CD14-positive monocyte (primary cell): ENCODE measurements around the gene HCST. TPM values are rescaled to one million over a fixed set of nuclear protein-coding genes. Genes with fewer than 3 reads are reported as not detected.

Experiments
- DNase-seq, 3 donors: peaks; one replicate each; pipeline ENCODE4 v3.0.0-alpha.2; 2011 to 2022
- H2AFZ ChIP-seq: 2 replicates; pipeline ENCODE4 v1.6.0; 2012; ENCODE audit warnings: mild to moderate bottlenecking, low read depth, low read length, inconsistent platforms; ENCODE audit not compliant: insufficient read depth, poor library complexity, severe bottlenecking
- H3K27ac ChIP-seq, 2 donors: 1 replicate in 1 of 2; 2 replicates in 1 of 2; pipeline ENCODE4 v1.5.1; 2012 to 2013; ENCODE audit warnings: low read length in 2 of 2, control low read depth in 1 of 2, inconsistent platforms in 1 of 2, low read depth in 1 of 2, mild to moderate bottlenecking in 1 of 2
- H3K27me3 ChIP-seq, 2 donors: one replicate each; pipeline versions ENCODE4 v1.6.0 to v1.6.1; 2011 to 2013; ENCODE audit warnings: low read length in 2 of 2; ENCODE audit not compliant: control insufficient read depth in 2 of 2, insufficient read depth in 2 of 2
- H3K36me3 ChIP-seq, 2 donors: replicated peaks in 1 of 2; 1 replicate in 1 of 2; 2 replicates in 1 of 2; pipeline versions ENCODE4 v1.5.1 to v1.6.1; 2012 to 2013; ENCODE audit warnings: low read length in 2 of 2, control low read depth in 1 of 2, inconsistent platforms in 1 of 2, mild to moderate bottlenecking in 1 of 2; ENCODE audit not compliant: insufficient read depth in 2 of 2, control insufficient read depth in 1 of 2
- H3K4me1 ChIP-seq, 2 donors: 1 replicate in 1 of 2; 2 replicates in 1 of 2; pipeline versions ENCODE4 v1.5.1 to v1.6.1; 2012 to 2013; ENCODE audit warnings: low read length in 2 of 2, control low read depth in 1 of 2, inconsistent platforms in 1 of 2, mild to moderate bottlenecking in 1 of 2, moderate library complexity in 1 of 2; ENCODE audit not compliant: insufficient read depth in 2 of 2, control insufficient read depth in 1 of 2
- H3K4me2 ChIP-seq: replicated peaks from 2 replicates; pipeline ENCODE3; 2012; ENCODE audit warnings: low read length, moderate library complexity, mild to moderate bottlenecking; ENCODE audit not compliant: poor library complexity, severe bottlenecking; ENCODE audit errors: extremely low read depth
- H3K4me3 ChIP-seq, 3 experiments: fragments of 200-600 bp in 1 of 3; sonication (generic) in 1 of 3; replicated peaks in 1 of 3; 1 replicate in 2 of 3; 2 replicates in 1 of 3; pipeline ENCODE4 v1.5.1; 2011 to 2013; ENCODE audit warnings: low read length in 3 of 3, mild to moderate bottlenecking in 3 of 3, control low read depth in 2 of 3, low read depth in 2 of 3, inconsistent platforms in 1 of 3, moderate library complexity in 1 of 3
- H3K79me2 ChIP-seq: 2 replicates; pipeline ENCODE4 v1.6.0; 2012; ENCODE audit warnings: mild to moderate bottlenecking, control low read depth, inconsistent platforms, low read length, moderate library complexity; ENCODE audit not compliant: insufficient read depth
- H3K9ac ChIP-seq: 2 replicates; pipeline ENCODE4 v1.6.0; 2017; ENCODE audit warnings: low read length, mild to moderate bottlenecking; ENCODE audit not compliant: insufficient read depth, poor library complexity, severe bottlenecking
- H3K9me3 ChIP-seq, 2 donors: replicated peaks in 1 of 2; 1 replicate in 1 of 2; 2 replicates in 1 of 2; pipeline versions ENCODE4 v1.5.1 to v1.6.1; 2012 to 2013; ENCODE audit warnings: low read length in 2 of 2, control low read depth in 1 of 2; ENCODE audit not compliant: control insufficient read depth in 1 of 2, insufficient read depth in 1 of 2
- H4K20me1 ChIP-seq: 2 replicates; pipeline ENCODE4 v1.6.0; 2012; ENCODE audit warnings: mild to moderate bottlenecking, low read length, control low read depth, moderate library complexity; ENCODE audit not compliant: insufficient read depth
- H3K27ac Mint-ChIP-seq, 7 donors: one replicate each; pipeline ENCODE4 v1.8.0; 2020; ENCODE audit warnings: mild to moderate bottlenecking in 7 of 7, mixed read lengths in 7 of 7, moderate library complexity in 6 of 7, inconsistent platforms in 2 of 7
- H3K27me3 Mint-ChIP-seq, 3 donors: one replicate each; pipeline ENCODE4 v1.8.0; 2021 to 2022; ENCODE audit warnings: low read depth in 3 of 3, mild to moderate bottlenecking in 3 of 3, mixed read lengths in 3 of 3, moderate library complexity in 3 of 3, inconsistent platforms in 1 of 3
- H3K36me3 Mint-ChIP-seq, 2 donors: one replicate each; pipeline ENCODE4 v1.8.0; 2020; ENCODE audit warnings: mixed read lengths in 2 of 2, inconsistent platforms in 1 of 2, mild to moderate bottlenecking in 1 of 2
- H3K4me1 Mint-ChIP-seq: one replicate; pipeline ENCODE4 v1.8.0; 2020; ENCODE audit warnings: mild to moderate bottlenecking, mixed read lengths
- H3K4me3 Mint-ChIP-seq, 2 donors: one replicate each; pipeline ENCODE4 v1.8.0; 2020; ENCODE audit warnings: mild to moderate bottlenecking in 2 of 2, mixed read lengths in 2 of 2, moderate library complexity in 1 of 2
- H3K9me3 Mint-ChIP-seq, 7 donors: one replicate each; pipeline ENCODE4 v1.8.0; 2020 to 2022; ENCODE audit warnings: mixed read lengths in 7 of 7, mild to moderate bottlenecking in 6 of 7, moderate library complexity in 6 of 7, inconsistent platforms in 2 of 7
- WGBS: methylation state at CpG from one replicate; pipeline ENCODE4 v1.1.5; 2013; ENCODE audit warnings: missing lambda C conversion rate; ENCODE audit not compliant: insufficient coverage; 5-methylcytosine and 5-hydroxymethylcytosine counted together
- intact Hi-C, 2 donors: fragments of 100-400 bp; cut with micrococcal nuclease; formaldehyde crosslinking; loops; one replicate each; pipeline versions ENCODE4 v1.15.0 to v1.15.1; 2023
- polyA plus RNA-seq, 3 donors: library from polyadenylated mRNA; depleted of rRNA in 1 of 3; unstranded in 2 of 3; stranded (reverse) in 1 of 3; fragments of 300-500 nt in 2 of 3; fragments of >200 nt in 1 of 3; fragmentation: Illumina TruSeq in 2 of 3; gene quantifications; 1 replicate in 2 of 3; 2 replicates in 1 of 3; pipeline ENCODE4 v1.2.3, GENCODE V29; 2012 to 2021
- small RNA-seq: library from RNA; depleted of rRNA; stranded (forward); fragments of <200 nt; gene quantifications from one replicate; pipeline ENCODE3, GENCODE V24; 2012; ENCODE audit warnings: low read depth; ENCODE audit not compliant: insufficient read length
- TF ChIP-seq, protein P1 (sequence below): fragments of 200-600 bp; IDR thresholded peaks from one replicate; pipeline ENCODE4 v1.8.0; 2022; ENCODE audit warnings: antibody characterized with exemption, mild to moderate bottlenecking

HCST gene
- polyA plus RNA-seq, 3 donors: 264 to 829 (median 594) TPM

DNA sequence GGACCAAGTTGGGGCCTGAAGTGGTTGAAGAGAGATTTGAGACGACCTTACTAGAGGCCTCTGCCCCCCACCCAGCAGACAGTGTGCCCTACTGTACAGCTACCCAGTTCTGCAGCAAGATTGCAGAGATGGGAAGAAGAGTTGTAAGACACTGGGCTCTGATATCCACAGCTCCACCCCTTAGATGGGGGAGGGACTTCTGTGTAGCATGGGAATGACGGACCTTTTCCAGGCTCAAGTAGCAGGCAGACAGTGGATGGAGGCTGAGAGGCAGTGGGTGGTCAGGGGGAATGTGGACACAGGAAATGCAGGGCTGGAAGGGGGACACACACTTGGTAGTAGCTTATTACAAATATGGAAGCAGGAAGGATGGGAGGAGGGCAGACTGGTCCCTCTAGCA, 46.8 kb downstream of the HCST start:
- H3K9ac ChIP-seq: no peak overlapping the region
- WGBS: 38% methylated on average over 1 of the region's 2 CpGs
- H3K4me1 ChIP-seq: peaks cover 16 to 20% of the 10 kb centered on the region in 2 donors
- no peak overlapping the region for H3K4me2 ChIP-seq
- Mint-ChIP-seq H3K27me3 (peaks cover 4 to 17% (median 8%) of the 10 kb centered on the region in 3 donors), H3K9me3 (peaks cover 0 to 7% (median 0%) of the 10 kb centered on the region in 7 donors), H3K27ac (peak overlapping the region in 1 of 7 donors; percentile 79), H3K4me3 (no peak overlapping the region), H3K4me1 (peaks cover 30% of the 10 kb centered on the region), H3K36me3 (no peaks in the 10 kb centered on the region)
- H3K36me3 ChIP-seq: no peaks in the 10 kb centered on the region
- no peak for DNase-seq
- no peaks in the 10 kb centered on the region for H4K20me1 ChIP-seq
- no peak overlapping the region for H3K27ac ChIP-seq
- H3K9me3 ChIP-seq: peaks cover 0 to 3% of the 10 kb centered on the region in 2 donors
- H3K4me3 ChIP-seq: no peak overlapping the region
- H3K27me3 ChIP-seq: no peaks in the 10 kb centered on the region
- H3K79me2 ChIP-seq: no peaks in the 10 kb centered on the region
- no peak overlapping the region for H2AFZ ChIP-seq
- intact Hi-C loops: no loop called here
- TF ChIP-seq, protein P1, sequence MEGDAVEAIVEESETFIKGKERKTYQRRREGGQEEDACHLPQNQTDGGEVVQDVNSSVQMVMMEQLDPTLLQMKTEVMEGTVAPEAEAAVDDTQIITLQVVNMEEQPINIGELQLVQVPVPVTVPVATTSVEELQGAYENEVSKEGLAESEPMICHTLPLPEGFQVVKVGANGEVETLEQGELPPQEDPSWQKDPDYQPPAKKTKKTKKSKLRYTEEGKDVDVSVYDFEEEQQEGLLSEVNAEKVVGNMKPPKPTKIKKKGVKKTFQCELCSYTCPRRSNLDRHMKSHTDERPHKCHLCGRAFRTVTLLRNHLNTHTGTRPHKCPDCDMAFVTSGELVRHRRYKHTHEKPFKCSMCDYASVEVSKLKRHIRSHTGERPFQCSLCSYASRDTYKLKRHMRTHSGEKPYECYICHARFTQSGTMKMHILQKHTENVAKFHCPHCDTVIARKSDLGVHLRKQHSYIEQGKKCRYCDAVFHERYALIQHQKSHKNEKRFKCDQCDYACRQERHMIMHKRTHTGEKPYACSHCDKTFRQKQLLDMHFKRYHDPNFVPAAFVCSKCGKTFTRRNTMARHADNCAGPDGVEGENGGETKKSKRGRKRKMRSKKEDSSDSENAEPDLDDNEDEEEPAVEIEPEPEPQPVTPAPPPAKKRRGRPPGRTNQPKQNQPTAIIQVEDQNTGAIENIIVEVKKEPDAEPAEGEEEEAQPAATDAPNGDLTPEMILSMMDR: no peak

Small RNA genes within 50 kb of the gene (small RNA-seq; reads per million reads assigned to genes)
- not detected for gene RN7SL402P

Other genes starting within 250 kb of the HCST start
- gene UPK1A, start 236.0 kb upstream of the HCST start, polyA plus RNA-seq: not detected
- gene ZBTB32, start 198.0 kb upstream of the HCST start, polyA plus RNA-seq: under 1 TPM in 1 of 3 donors, not detected in 2; 0.05 TPM
- gene KMT2B, start 184.5 kb upstream of the HCST start, polyA plus RNA-seq: 10 to 100 TPM in 1 of 3 donors, under 1 TPM in 2; 0.32 to 63.6 (median 0.65) TPM
- gene IGFLR1, start 160.1 kb upstream of the HCST start, polyA plus RNA-seq: 100 to 1,000 TPM in 2 of 3 donors, 10 to 100 TPM in 1; 80.5 to 144 (median 119) TPM
- 100 to 1,000 TPM in 1 of 3 donors, 1 to 10 TPM in 2; 6.2 to 140 (median 8.7) TPM for gene U2AF1L4, start 157.1 kb upstream of the HCST start, polyA plus RNA-seq
- 100 to 1,000 TPM in 2 of 3 donors, 10 to 100 TPM in 1; 29.7 to 149 (median 129) TPM for gene PSENEN, start 156.9 kb upstream of the HCST start, polyA plus RNA-seq
- gene LIN37, start 154.0 kb upstream of the HCST start, polyA plus RNA-seq: 10 to 100 TPM in 1 of 3 donors, 1 to 10 TPM in 2; 5.6 to 28.6 (median 7.2) TPM
- not detected for gene HSPB6, start 145.5 kb upstream of the HCST start, polyA plus RNA-seq
- gene PROSER3, start 144.4 kb upstream of the HCST start, polyA plus RNA-seq: 10 to 100 TPM in 1 of 3 donors, 1 to 10 TPM in 2; 1.8 to 14.7 (median 2.9) TPM
- gene ARHGAP33, start 127.0 kb upstream of the HCST start, polyA plus RNA-seq: 1 to 10 TPM in 1 of 3 donors, not detected in 2; 8.6 TPM
- not detected for gene PRODH2, start 89.7 kb upstream of the HCST start, polyA plus RNA-seq
- gene NPHS1, start 50.0 kb upstream of the HCST start, polyA plus RNA-seq: not detected
- not detected for gene KIRREL2, start 45.6 kb upstream of the HCST start, polyA plus RNA-seq
- gene APLP1, start 34.0 kb upstream of the HCST start, polyA plus RNA-seq: not detected
- 100 to 1,000 TPM in 1 of 3 donors, 1 to 10 TPM in 2; 6.4 to 198 (median 9.3) TPM for gene NFKBID, start 2.0 kb upstream of the HCST start, polyA plus RNA-seq
- 1,000 to 10,000 TPM; 3,224 to 6,141 (median 5,182) TPM for gene TYROBP, start 5.8 kb downstream of the HCST start, polyA plus RNA-seq
- gene LRFN3, start 33.8 kb downstream of the HCST start, polyA plus RNA-seq: under 1 TPM in 1 of 3 donors, not detected in 2; 0.04 TPM
- gene SDHAF1, start 92.7 kb downstream of the HCST start, polyA plus RNA-seq: 10 to 100 TPM; 10.4 to 26.9 (median 19.0) TPM
- under 1 TPM in 1 of 3 donors, not detected in 2; 0.76 TPM for gene SYNE4, start 106.3 kb downstream of the HCST start, polyA plus RNA-seq
- 10 to 100 TPM; 13.1 to 29.3 (median 16.1) TPM for gene ALKBH6, start 111.7 kb downstream of the HCST start, polyA plus RNA-seq
- under 1 TPM in 1 of 3 donors, not detected in 2; 0.24 TPM for gene CLIP3, start 130.3 kb downstream of the HCST start, polyA plus RNA-seq
- 1 to 10 TPM; 2.4 to 6.0 (median 3.1) TPM for gene THAP8, start 151.8 kb downstream of the HCST start, polyA plus RNA-seq
- gene WDR62, start 152.4 kb downstream of the HCST start, polyA plus RNA-seq: under 1 TPM in 2 of 3 donors, not detected in 1; 0.05 to 0.88 TPM
- not detected for gene OVOL3, start 208.6 kb downstream of the HCST start, polyA plus RNA-seq
- 10 to 100 TPM; 21.2 to 73.9 (median 57.9) TPM for gene POLR2I, start 212.3 kb downstream of the HCST start, polyA plus RNA-seq
- gene TBCB, start 212.9 kb downstream of the HCST start, polyA plus RNA-seq: 100 to 1,000 TPM; 167 to 233 (median 178) TPM
- 100 to 1,000 TPM; 239 to 740 (median 282) TPM for gene CAPNS1, start 237.5 kb downstream of the HCST start, polyA plus RNA-seq
- gene COX7A1, start 249.9 kb downstream of the HCST start, polyA plus RNA-seq: not detected